AG04449 (cell line): Measurements from ENCODE around the gene GSX1.

Experiments
- CTCF ChIA-PET: fragments of 350-600 bp; formaldehyde crosslinking; extraction: SDS; loops from one replicate; lab custom pipeline; 2021; ENCODE audit warnings: antibody characterized with exemption; lab: Yijun Ruan, JAX
- POLR2A ChIA-PET: fragments of 400-600, 350-600 bp; formaldehyde crosslinking; extraction: SDS; loops from one replicate; lab custom pipeline; 2020; ENCODE audit warnings: antibody characterized with exemption, inconsistent platforms; lab: Yijun Ruan, JAX
- DNase-seq: peaks from one replicate; pipeline ENCODE4 v3.0.0-alpha.2; 2010; ENCODE audit warnings: low read depth, low spot score
- H3K4me3 ChIP-seq: 2 replicates; pipeline ENCODE4 v1.5.1; 2011; ENCODE audit warnings: low read depth, mild to moderate bottlenecking, control low read depth, low read length
- TF ChIP-seq, protein P1 (sequence below): IDR thresholded peaks from one replicate; pipeline ENCODE4 v1.5.1; 2011; ENCODE audit warnings: mild to moderate bottlenecking, moderate library complexity, low read length, control low read depth, inconsistent platforms; ENCODE audit not compliant: insufficient read depth; ENCODE audit errors: missing control alignments

Gene GSX1

DNA sequence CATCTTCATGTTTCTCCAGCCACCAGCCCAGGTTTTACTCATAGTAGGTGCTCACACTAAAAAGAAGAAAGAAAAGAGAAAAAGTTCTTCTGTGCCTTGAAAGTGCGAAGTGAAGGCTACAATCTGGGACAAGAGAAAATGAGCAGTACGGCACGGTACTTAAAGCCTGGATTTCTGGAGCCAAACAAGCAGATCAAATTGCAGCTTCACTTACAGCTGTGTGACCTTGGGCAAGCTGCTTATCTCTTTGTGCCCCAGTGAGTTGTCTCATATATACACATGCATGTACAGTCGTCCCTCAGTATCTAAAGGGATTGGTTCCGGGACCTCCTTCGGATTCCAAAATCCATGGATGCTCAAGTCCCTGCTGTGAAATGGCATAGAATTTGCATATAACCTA, 41.8 kb downstream of the GSX1 start:
- TF ChIP-seq, protein P1, sequence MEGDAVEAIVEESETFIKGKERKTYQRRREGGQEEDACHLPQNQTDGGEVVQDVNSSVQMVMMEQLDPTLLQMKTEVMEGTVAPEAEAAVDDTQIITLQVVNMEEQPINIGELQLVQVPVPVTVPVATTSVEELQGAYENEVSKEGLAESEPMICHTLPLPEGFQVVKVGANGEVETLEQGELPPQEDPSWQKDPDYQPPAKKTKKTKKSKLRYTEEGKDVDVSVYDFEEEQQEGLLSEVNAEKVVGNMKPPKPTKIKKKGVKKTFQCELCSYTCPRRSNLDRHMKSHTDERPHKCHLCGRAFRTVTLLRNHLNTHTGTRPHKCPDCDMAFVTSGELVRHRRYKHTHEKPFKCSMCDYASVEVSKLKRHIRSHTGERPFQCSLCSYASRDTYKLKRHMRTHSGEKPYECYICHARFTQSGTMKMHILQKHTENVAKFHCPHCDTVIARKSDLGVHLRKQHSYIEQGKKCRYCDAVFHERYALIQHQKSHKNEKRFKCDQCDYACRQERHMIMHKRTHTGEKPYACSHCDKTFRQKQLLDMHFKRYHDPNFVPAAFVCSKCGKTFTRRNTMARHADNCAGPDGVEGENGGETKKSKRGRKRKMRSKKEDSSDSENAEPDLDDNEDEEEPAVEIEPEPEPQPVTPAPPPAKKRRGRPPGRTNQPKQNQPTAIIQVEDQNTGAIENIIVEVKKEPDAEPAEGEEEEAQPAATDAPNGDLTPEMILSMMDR: no peak
- no peak overlapping the region for H3K4me3 ChIP-seq
- POLR2A ChIA-PET: no interaction called here
- DNase-seq: no peak
- CTCF ChIA-PET: interaction anchor here (2.6 to 6.3 kb wide), 2 partner anchors 6 to 459 kb away, joined by 6 to 70 read pairs; no protein-coding TSS in a partner anchor

GRCh38 chr13:27835799-27836198, 43.5 kb downstream of the GSX1 start:
- H3K4me3 ChIP-seq: no peak overlapping the region
- ChIA-PET CTCF (interaction anchor here (1.0 to 6.3 kb wide), 4 partner anchors 8 to 474 kb away, joined by 3 to 70 read pairs (median 4); no protein-coding TSS in a partner anchor), POLR2A (no interaction called here)
- TF ChIP-seq, protein P1: no peak
- DNase-seq: no peak

- POLR2A ChIA-PET: no interaction called here
- no peak overlapping the region for H3K4me3 ChIP-seq
- CTCF ChIA-PET: interaction anchor here (0.7 to 6.3 kb wide), 6 partner anchors 12 to 478 kb away, joined by 3 to 70 read pairs (median 3); no protein-coding TSS in a partner anchor
- DNase-seq: no peak
- TF ChIP-seq, protein P1: no peak
Measured at GRCh38 chr13:27839809-27840467, 47.7 kb downstream of the GSX1 start.

DNA sequence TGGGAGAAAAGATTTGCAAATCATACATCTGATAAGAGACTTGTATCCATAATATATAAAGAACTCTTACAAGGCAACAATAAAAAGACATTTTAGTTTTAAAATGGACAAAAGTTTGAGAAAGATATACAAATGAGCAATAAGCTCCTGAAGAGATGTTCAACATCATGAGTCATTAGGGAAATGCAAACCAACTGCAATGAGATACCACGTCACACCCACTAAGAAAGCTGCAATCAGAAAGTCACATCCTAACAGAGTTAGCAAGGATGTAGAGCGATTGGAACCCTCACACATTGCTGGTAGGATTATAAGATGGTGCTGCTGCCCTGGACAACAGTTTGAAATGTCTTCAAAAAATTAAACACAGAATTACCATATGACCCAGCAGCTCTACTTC, 50.3 kb downstream of the GSX1 start:
- TF ChIP-seq, protein P1: no peak

More for the DNA sequence above, 50.3 kb downstream of the GSX1 start:
- ChIA-PET POLR2A (no interaction called here), CTCF (interaction anchor here (1.3 to 1.7 kb wide), 2 partner anchors 16 to 141 kb away, joined by 4 to 5 read pairs; no protein-coding TSS in a partner anchor)
- DNase-seq: no peak
- no peak overlapping the region for H3K4me3 ChIP-seq
